ENCODE data around the gene SEPSECS. TPM values are rescaled to one million over a fixed set of nuclear protein-coding genes. Genes with fewer than 3 reads are reported as not detected.

SEPSECS gene
- polyA plus RNA-seq, 1 experiment = 2.6 TPM

GRCh38 chr4:25163196-25163595 is 2.9 kb upstream of the SEPSECS start:
- H3K36me3 ChIP-seq (ENCODE audit: control insufficient read depth, insufficient read depth, low read length) = no peaks in the 10 kb centered on the region
- no peak for TF ChIP-seq CTCF (IDR thresholded peaks at IDR 0.05; ENCODE audit: insufficient read depth, low read depth, low read length)
- CTCF ChIA-PET = interaction anchor here (1.0 kb wide), 1 partner anchor 71 kb away, joined by 3 read pairs; no protein-coding TSS in a partner anchor
- no peak overlapping the region for H3K4me3 ChIP-seq (ENCODE audit: low read depth, low read length)
- H3K27me3 ChIP-seq (ENCODE audit: control insufficient read depth, insufficient read depth, low read length) = no peaks in the 10 kb centered on the region
- no peak for DNase-seq (ENCODE audit: low read depth)
- POLR2A ChIA-PET = no interaction called here

- no peak for DNase-seq (ENCODE audit: low read depth)
- no peak overlapping the region for H3K4me3 ChIP-seq (ENCODE audit: low read depth, low read length)
- no peaks in the 10 kb centered on the region for H3K36me3 ChIP-seq (ENCODE audit: control insufficient read depth, insufficient read depth, low read length)
- POLR2A ChIA-PET = no interaction called here
- TF ChIP-seq CTCF (IDR thresholded peaks at IDR 0.05; ENCODE audit: insufficient read depth, low read depth, low read length) = no peak
- no peaks in the 10 kb centered on the region for H3K27me3 ChIP-seq (ENCODE audit: control insufficient read depth, insufficient read depth, low read length)
- CTCF ChIA-PET = interaction anchor here (0.9 to 1.7 kb wide), 2 partner anchors 14 to 109 kb away, joined by 3 to 4 read pairs; no protein-coding TSS in a partner anchor
These were observed 2.3 kb upstream of the SEPSECS start for GRCh38 chr4:25162566-25162965.

- Histone ChIP-seq H3K4me3 (ENCODE audit: low read depth, low read length) (peak overlapping the region; percentile 77), H3K27me3 (ENCODE audit: control insufficient read depth, insufficient read depth, low read length) (no peaks in the 10 kb centered on the region), H3K36me3 (ENCODE audit: control insufficient read depth, insufficient read depth, low read length) (no peaks in the 10 kb centered on the region)
- POLR2A ChIA-PET = no interaction called here
- no peak for TF ChIP-seq CTCF (IDR thresholded peaks at IDR 0.05; ENCODE audit: insufficient read depth, low read depth, low read length)
- DNase-seq (ENCODE audit: low read depth) = no peak
- CTCF ChIA-PET = interaction anchor here (0.5 to 2.5 kb wide), 9 partner anchors 10 to 183 kb away, joined by 3 to 11 read pairs (median 3); partner anchors contain the start of gene ZCCHC4
These were observed 1.3 kb upstream of the SEPSECS start for GRCh38 chr4:25161593-25161950.

GRCh38 chr4:25160714-25161592 is 704 bp upstream of the SEPSECS start:
- CTCF ChIA-PET = interaction anchor here (0.5 to 2.5 kb wide), 8 partner anchors 11 to 182 kb away, joined by 3 to 11 read pairs (median 3); partner anchors contain the start of gene ZCCHC4
- Histone ChIP-seq H3K36me3 (ENCODE audit: control insufficient read depth, insufficient read depth, low read length) (no peaks in the 10 kb centered on the region), H3K27me3 (ENCODE audit: control insufficient read depth, insufficient read depth, low read length) (no peaks in the 10 kb centered on the region), H3K4me3 (ENCODE audit: low read depth, low read length) (peak overlapping the region; percentile 77)
- POLR2A ChIA-PET = no interaction called here
- TF ChIP-seq CTCF (IDR thresholded peaks at IDR 0.05; ENCODE audit: insufficient read depth, low read depth, low read length) = no peak
- DNase-seq (ENCODE audit: low read depth) = no peak

- Histone ChIP-seq H3K4me3 (ENCODE audit: low read depth, low read length) (no peak overlapping the region), H3K36me3 (ENCODE audit: control insufficient read depth, insufficient read depth, low read length) (peaks cover 1% of the 10 kb centered on the region; the same call in 1 of the 2 replicates), H3K27me3 (ENCODE audit: control insufficient read depth, insufficient read depth, low read length) (no peaks in the 10 kb centered on the region)
- ChIA-PET POLR2A (no interaction called here), CTCF (interaction anchor here (0.6 kb wide), 1 partner anchor 37 kb away, joined by 5 read pairs; no protein-coding TSS in a partner anchor)
- TF ChIP-seq CTCF (IDR thresholded peaks at IDR 0.05; ENCODE audit: insufficient read depth, low read depth, low read length) = no peak
- no peak for DNase-seq (ENCODE audit: low read depth)
These were observed 1.4 kb downstream of the SEPSECS start for GRCh38 chr4:25158817-25159216.
